HEK293T (cell line): ENCODE results near the gene ZNF474.

Source experiments
- CTCF ChIA-PET: fragments of 350-600 bp; formaldehyde crosslinking; extraction: SDS; loops from one replicate; lab custom pipeline; 2021; ENCODE audit warnings: antibody characterized with exemption, inconsistent platforms; lab: Yijun Ruan, JAX
- POLR2A ChIA-PET: fragments of 350-600 bp; formaldehyde crosslinking; extraction: SDS; loops from one replicate; lab custom pipeline; 2020; ENCODE audit warnings: antibody characterized with exemption, inconsistent platforms; lab: Yijun Ruan, JAX
- DNase-seq: peaks from one replicate; pipeline ENCODE4 v3.0.0; 2012; ENCODE audit warnings: mixed read lengths; ENCODE audit errors: extremely low spot score
- ARNT ChIP-seq: fragments of 450-650 bp; IDR thresholded peaks from 2 replicates; pipeline ENCODE4 v1.6.1; 2017; ENCODE audit warnings: mild to moderate bottlenecking
- BHLHE40 ChIP-seq: fragments of 450-650 bp; IDR thresholded peaks from 2 replicates; pipeline ENCODE4 v1.6.1; 2016; ENCODE audit warnings: mild to moderate bottlenecking, moderate library complexity, borderline replicate concordance
- CTBP1 ChIP-seq: fragments of 450-650 bp; IDR thresholded peaks from 2 replicates; pipeline ENCODE4 v1.6.1; 2016; ENCODE audit warnings: borderline replicate concordance
- ELF4 ChIP-seq: fragments of 450-650 bp; IDR thresholded peaks from 2 replicates; pipeline ENCODE4 v1.6.1; 2017; ENCODE audit warnings: antibody characterized with exemption
- FOXA1 ChIP-seq: fragments of 450-650 bp; IDR thresholded peaks from 2 replicates; pipeline ENCODE4 v1.6.1; 2016; ENCODE audit warnings: mild to moderate bottlenecking
- FOXK2 ChIP-seq: fragments of 450-650 bp; IDR thresholded peaks from 2 replicates; pipeline ENCODE4 v1.6.1; 2016; ENCODE audit warnings: mild to moderate bottlenecking
- FOXM1 ChIP-seq: fragments of 450-650 bp; IDR thresholded peaks from 2 replicates; pipeline ENCODE4 v1.6.1; 2017; ENCODE audit warnings: mild to moderate bottlenecking, borderline replicate concordance
- HDGF ChIP-seq: fragments of 450-650 bp; IDR thresholded peaks from 2 replicates; pipeline ENCODE4 v1.6.1; 2017; ENCODE audit warnings: antibody characterized with exemption, borderline replicate concordance
- L3MBTL2 ChIP-seq: fragments of 450-650 bp; conservative IDR thresholded peaks from 2 replicates; pipeline ENCODE4 v1.6.1; 2016; ENCODE audit warnings: mild to moderate bottlenecking
- LEF1 ChIP-seq: fragments of 450-650 bp; IDR thresholded peaks from 2 replicates; pipeline ENCODE4 v1.6.1; 2017; ENCODE audit warnings: mild to moderate bottlenecking, borderline replicate concordance
- NFRKB ChIP-seq: fragments of 450-650 bp; IDR thresholded peaks from 2 replicates; pipeline ENCODE4 v1.6.1; 2016; ENCODE audit warnings: mild to moderate bottlenecking, moderate library complexity
- SP1 ChIP-seq: fragments of 450-650 bp; IDR thresholded peaks from 2 replicates; pipeline ENCODE4 v1.6.1; 2017
- SUZ12 ChIP-seq: fragments of 450-650 bp; IDR thresholded peaks from 2 replicates; pipeline ENCODE4 v1.6.1; 2016; ENCODE audit warnings: mild to moderate bottlenecking
- TARDBP ChIP-seq: fragments of 450-650 bp; IDR thresholded peaks from 2 replicates; pipeline ENCODE4 v1.6.1; 2016
- ZNF384 ChIP-seq: fragments of 450-650 bp; IDR thresholded peaks from 2 replicates; pipeline ENCODE4 v1.6.1; 2016
- TF ChIP-seq, protein P1 (sequence below): fragments of 450-650 bp; IDR thresholded peaks from 2 replicates; pipeline ENCODE4 v1.6.1; 2016

The ZNF474 gene

DNA sequence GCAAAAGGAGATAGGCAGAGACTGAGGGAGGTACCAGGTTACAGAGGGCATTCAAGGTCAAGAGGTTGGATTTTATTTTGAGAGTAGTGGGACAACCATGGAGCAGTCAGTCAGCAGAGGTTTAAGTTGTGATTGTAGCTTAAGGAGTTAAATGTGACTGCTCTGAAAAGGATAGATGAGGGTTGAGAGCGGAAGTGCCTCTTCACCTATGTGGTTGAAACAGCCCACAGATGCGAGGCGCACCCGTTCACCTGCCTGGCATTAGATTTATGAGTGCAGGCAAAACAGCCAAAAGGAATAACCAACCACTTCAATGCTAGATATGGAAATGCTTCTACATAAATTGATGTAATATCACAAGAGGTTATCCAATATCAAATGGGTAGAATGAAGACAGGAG is 8.4 kb downstream of the ZNF474 start:
- DNase-seq, result no peak
- no peak for TF ChIP-seq FOXA1
- TF ChIP-seq, protein P1, sequence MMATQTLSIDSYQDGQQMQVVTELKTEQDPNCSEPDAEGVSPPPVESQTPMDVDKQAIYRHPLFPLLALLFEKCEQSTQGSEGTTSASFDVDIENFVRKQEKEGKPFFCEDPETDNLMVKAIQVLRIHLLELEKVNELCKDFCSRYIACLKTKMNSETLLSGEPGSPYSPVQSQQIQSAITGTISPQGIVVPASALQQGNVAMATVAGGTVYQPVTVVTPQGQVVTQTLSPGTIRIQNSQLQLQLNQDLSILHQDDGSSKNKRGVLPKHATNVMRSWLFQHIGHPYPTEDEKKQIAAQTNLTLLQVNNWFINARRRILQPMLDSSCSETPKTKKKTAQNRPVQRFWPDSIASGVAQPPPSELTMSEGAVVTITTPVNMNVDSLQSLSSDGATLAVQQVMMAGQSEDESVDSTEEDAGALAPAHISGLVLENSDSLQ, result no peak
- no peak for TF ChIP-seq L3MBTL2
- no peak for TF ChIP-seq TARDBP
- TF ChIP-seq FOXM1, result no peak
- TF ChIP-seq ARNT, result no peak
- no peak for TF ChIP-seq CTBP1
- no peak for TF ChIP-seq SUZ12
- no peak for TF ChIP-seq SP1
- TF ChIP-seq NFRKB, result no peak
- TF ChIP-seq HDGF, result no peak
- TF ChIP-seq FOXK2, result no peak
- no peak for TF ChIP-seq ZNF384
- no peak for TF ChIP-seq ELF4
- TF ChIP-seq BHLHE40, result no peak
- CTCF ChIA-PET, result no interaction called here
- POLR2A ChIA-PET, result no interaction called here

DNA sequence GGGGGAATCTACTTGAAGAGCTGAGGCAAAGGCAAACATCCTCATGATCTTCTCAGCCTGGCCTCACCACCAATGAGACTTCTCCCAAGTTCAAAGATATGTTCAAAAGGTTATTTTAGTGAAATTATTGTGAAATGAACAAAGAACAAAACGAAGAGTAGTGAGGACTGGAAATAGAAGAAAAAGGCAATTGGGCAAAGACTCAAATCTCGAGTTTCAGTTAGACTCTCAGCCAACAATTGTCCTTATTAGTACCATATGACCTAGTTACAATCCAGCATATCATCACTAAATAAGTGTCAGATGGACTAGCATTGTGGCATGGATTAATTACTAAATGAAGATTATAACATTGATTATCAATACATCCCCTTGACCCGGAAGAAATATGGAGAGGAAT is 9.0 kb downstream of the ZNF474 start:
- CTCF ChIA-PET, result no interaction called here
- POLR2A ChIA-PET, result no interaction called here
- no peak for DNase-seq
- no peak for TF ChIP-seq CTBP1
- no peak for TF ChIP-seq HDGF
- no peak for TF ChIP-seq BHLHE40
- TF ChIP-seq ELF4, result no peak
- TF ChIP-seq SUZ12, result no peak
- TF ChIP-seq, protein P1, result no peak
- TF ChIP-seq FOXK2, result no peak
- no peak for TF ChIP-seq SP1

DNA sequence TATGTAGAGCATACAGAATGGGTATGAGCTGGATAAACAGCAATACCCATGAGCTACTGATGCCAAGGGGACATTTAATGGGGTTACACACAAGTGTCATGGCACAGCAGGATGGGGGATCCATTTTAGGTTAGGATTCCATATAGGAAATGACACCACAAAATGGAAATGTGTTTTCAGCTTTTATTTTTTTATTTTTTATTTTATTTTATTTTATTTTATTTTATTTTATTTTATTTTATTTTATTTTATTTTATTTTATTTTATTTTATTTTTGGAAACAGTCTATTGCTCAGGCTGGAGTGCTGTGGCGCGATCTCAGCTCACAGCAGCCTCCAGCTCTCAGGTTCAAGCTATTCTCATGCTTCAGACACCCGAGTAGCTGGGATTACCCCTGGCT is 11.6 kb downstream of the ZNF474 start:
- CTCF ChIA-PET, result no interaction called here

DNA sequence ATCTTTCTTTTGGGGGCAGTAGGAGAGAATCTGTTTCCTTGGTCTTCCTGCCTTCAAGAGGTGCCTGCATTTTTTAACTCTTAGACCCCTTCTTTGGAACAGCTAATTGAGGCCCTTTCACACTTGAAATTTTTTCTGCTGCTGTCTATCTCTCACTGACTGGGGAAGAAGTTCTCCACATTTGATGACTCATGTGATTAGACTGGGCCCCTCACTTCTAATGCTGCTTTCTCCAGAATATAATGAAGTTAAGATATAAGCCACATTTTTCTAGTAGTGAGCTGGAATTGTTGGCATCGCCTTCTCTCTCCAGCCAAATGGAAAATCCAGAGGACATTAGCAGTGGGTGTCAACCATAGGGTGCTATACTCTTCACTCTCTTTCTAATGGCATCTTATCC is 12.4 kb downstream of the ZNF474 start:
- ChIA-PET POLR2A (no interaction called here), CTCF (interaction anchor here (2.7 kb wide), 1 partner anchor 15 kb away, joined by 7 read pairs; no protein-coding TSS in a partner anchor)
- TF ChIP-seq BHLHE40, result no peak
- TF ChIP-seq SUZ12, result no peak
- TF ChIP-seq FOXA1, result no peak
- no peak for TF ChIP-seq ELF4
- TF ChIP-seq ZNF384, result no peak
- TF ChIP-seq FOXM1, result no peak
- TF ChIP-seq SP1, result no peak
- no peak for TF ChIP-seq NFRKB
- no peak for TF ChIP-seq ARNT
- no peak for TF ChIP-seq L3MBTL2
- TF ChIP-seq CTBP1, result no peak
- no peak for TF ChIP-seq TARDBP
- TF ChIP-seq LEF1, result no peak
- TF ChIP-seq, protein P1, result no peak
- TF ChIP-seq HDGF, result no peak
- no peak for TF ChIP-seq FOXK2
- DNase-seq, result no peak

More for the DNA sequence above, 11.6 kb downstream of the ZNF474 start:
- no peak for DNase-seq
- TF ChIP-seq, protein P1, result no peak
- TF ChIP-seq FOXA1 (no peak), BHLHE40 (no peak), HDGF (no peak), LEF1 (no peak), L3MBTL2 (no peak), SP1 (no peak), FOXM1 (no peak), ARNT (no peak), CTBP1 (no peak), ELF4 (no peak), NFRKB (no peak), SUZ12 (no peak), TARDBP (no peak), ZNF384 (no peak), FOXK2 (no peak)
- POLR2A ChIA-PET, result no interaction called here

DNA sequence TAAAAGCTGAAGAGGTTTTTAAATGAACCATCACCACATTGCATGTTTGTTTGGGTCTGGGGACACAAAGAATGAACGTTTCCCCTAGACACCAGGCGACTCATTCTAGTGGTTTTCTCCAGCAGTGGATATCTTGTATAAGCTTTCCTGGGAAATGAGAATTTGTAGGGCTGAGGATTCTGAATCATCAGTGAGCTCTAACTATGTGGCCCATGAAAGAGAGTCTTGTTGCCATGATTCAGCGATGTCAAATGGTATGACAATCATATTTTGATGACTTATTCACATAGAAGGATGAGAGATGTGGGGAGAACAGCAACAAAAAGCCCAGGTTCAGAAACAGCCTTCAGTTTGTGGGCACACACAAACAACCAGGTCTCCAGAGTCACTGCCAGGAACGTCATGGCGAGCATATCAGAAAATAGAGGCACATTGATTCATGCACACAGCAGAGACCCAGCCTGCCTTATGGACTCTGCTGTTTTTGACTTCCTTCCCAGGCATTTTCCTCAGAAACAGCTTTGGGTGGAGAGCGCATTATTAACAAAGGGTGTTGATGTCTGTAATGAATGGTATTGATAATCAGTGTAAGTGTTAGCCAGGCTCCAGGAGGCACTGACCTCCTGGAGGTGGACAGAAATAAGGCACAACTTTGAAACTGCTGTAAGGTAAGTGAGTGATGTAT is 13.3 kb downstream of the ZNF474 start:
- no peak for DNase-seq
- no peak for TF ChIP-seq NFRKB
- no peak for TF ChIP-seq ARNT
- no peak for TF ChIP-seq ELF4
- TF ChIP-seq, protein P1, result no peak
- TF ChIP-seq ZNF384, result no peak
- no peak for TF ChIP-seq BHLHE40
- TF ChIP-seq SP1, result no peak
- no peak for TF ChIP-seq FOXM1
- TF ChIP-seq LEF1, result no peak
- TF ChIP-seq L3MBTL2, result no peak
- no peak for TF ChIP-seq TARDBP
- TF ChIP-seq FOXK2, result no peak
- TF ChIP-seq HDGF, result no peak
- TF ChIP-seq CTBP1, result no peak
- no peak for TF ChIP-seq SUZ12
- TF ChIP-seq FOXA1, result no peak
- ChIA-PET CTCF (interaction anchor here (2.7 kb wide), 1 partner anchor 14 kb away, joined by 7 read pairs; no protein-coding TSS in a partner anchor), POLR2A (no interaction called here)
